ENCODE data around the gene OGFOD1. TPM values are rescaled to one million over a fixed set of nuclear protein-coding genes. Genes with fewer than 3 reads are reported as not detected.

OGFOD1 gene
- total RNA-seq, 1 donor from 2014 or later = 55.4 TPM

DNA sequence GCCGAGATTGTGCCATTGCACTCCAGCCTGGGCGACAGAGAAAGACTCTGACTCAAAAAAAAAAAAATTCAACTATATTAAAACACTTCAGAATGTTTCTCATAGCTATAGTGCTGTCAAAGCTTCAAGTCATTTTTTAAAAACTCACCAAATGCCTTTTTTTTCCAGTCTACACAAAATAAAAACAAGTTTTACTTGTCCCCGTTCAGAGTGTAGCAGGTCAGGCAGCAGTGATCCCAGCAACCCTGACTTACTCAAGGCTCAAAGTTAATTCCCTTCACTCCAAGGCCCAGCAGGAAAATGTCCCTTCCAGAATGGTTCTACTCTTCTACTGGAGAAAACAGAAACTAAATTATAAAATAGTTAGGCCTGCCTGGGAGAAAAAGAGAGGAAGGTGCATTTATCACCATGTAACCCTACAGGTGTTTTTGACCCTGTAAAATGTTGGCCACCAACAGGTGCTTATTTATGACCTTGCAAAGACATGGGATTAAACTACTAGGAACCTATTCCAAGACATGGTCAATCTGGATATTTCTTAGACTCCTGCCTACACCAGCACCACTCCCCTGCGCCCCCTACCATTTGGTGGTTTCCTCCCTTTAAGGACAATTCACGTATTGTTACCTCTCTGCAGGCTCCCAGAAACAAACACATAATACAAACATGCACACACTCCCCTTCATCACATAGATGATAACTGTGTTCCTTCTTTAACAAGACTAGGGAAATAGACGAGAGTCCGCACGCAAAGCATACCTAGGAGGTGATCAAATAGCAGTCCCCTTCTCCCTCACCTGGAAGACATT is 31.4 kb upstream of the OGFOD1 start:
- TF ChIP-seq CTCF (conservative IDR thresholded peaks at IDR 0.05) = no peak
- no peak for DNase-seq (ENCODE audit: low read depth, low spot score)
- no peaks in the 10 kb centered on the region for H3K27me3 Mint-ChIP-seq (ENCODE audit: low read depth)
- no peak overlapping the region for H3K27ac Mint-ChIP-seq (ENCODE audit: unreplicated experiment)
- no peaks in the 10 kb centered on the region for H3K9me3 Mint-ChIP-seq
- peak overlapping the region; percentile 67 for H3K4me3 Mint-ChIP-seq
- H3K36me3 Mint-ChIP-seq (ENCODE audit: low read depth) = no peaks in the 10 kb centered on the region
- H3K4me1 Mint-ChIP-seq = peaks cover 50% of the 10 kb centered on the region

- Mint-ChIP-seq H3K9me3 (no peaks in the 10 kb centered on the region), H3K36me3 (ENCODE audit: low read depth) (no peaks in the 10 kb centered on the region), H3K27ac (ENCODE audit: unreplicated experiment) (no peak overlapping the region), H3K4me1 (peaks cover 45% of the 10 kb centered on the region), H3K27me3 (ENCODE audit: low read depth) (no peaks in the 10 kb centered on the region), H3K4me3 (peak overlapping the region; percentile 67)
- TF ChIP-seq CTCF (conservative IDR thresholded peaks at IDR 0.05) = no peak
- DNase-seq (ENCODE audit: low read depth, low spot score) = no peak
Measured at GRCh38 chr16:56420613-56421012, 30.7 kb upstream of the OGFOD1 start.

DNA sequence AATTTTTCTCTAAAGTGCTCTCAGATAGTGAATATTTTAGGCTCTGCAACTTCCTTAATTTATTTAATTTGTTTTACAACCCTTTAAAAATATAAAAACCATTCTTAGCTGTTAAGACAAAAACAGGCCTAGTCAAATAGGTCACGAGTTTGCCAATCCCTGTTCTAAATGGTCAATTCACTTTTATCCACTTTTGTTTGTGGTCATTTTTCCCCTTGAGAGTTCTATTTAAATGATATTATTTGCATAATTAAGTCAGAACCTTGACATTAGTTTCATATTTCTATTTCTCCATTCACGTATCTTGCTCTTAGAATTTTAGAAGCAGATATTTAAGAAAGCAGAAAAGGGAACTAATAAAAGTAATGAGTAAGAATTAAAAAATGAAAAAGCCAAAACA is 30.0 kb upstream of the OGFOD1 start:
- DNase-seq (ENCODE audit: low read depth, low spot score) = no peak
- Mint-ChIP-seq H3K9me3 (no peaks in the 10 kb centered on the region), H3K27ac (ENCODE audit: unreplicated experiment) (no peak overlapping the region), H3K4me3 (peak overlapping the region; percentile 34), H3K27me3 (ENCODE audit: low read depth) (no peaks in the 10 kb centered on the region), H3K36me3 (ENCODE audit: low read depth) (no peaks in the 10 kb centered on the region), H3K4me1 (peaks cover 45% of the 10 kb centered on the region)
- TF ChIP-seq CTCF (conservative IDR thresholded peaks at IDR 0.05) = no peak

- H3K27me3 Mint-ChIP-seq (ENCODE audit: low read depth) = no peaks in the 10 kb centered on the region
- peak overlapping the region; percentile 54 for H3K4me3 Mint-ChIP-seq
- H3K9me3 Mint-ChIP-seq = no peaks in the 10 kb centered on the region
- H3K4me1 Mint-ChIP-seq = peaks cover 45% of the 10 kb centered on the region
- H3K36me3 Mint-ChIP-seq (ENCODE audit: low read depth) = no peaks in the 10 kb centered on the region
- TF ChIP-seq CTCF (conservative IDR thresholded peaks at IDR 0.05) = no peak
- no peak overlapping the region for H3K27ac Mint-ChIP-seq (ENCODE audit: unreplicated experiment)
- no peak for DNase-seq (ENCODE audit: low read depth, low spot score)
Measured at GRCh38 chr16:56421976-56422669, 29.2 kb upstream of the OGFOD1 start.

- H3K27me3 Mint-ChIP-seq (ENCODE audit: low read depth) = no peaks in the 10 kb centered on the region
- H3K4me1 Mint-ChIP-seq = peaks cover 45% of the 10 kb centered on the region
- no peak for DNase-seq (ENCODE audit: low read depth, low spot score)
- H3K9me3 Mint-ChIP-seq = no peaks in the 10 kb centered on the region
- no peaks in the 10 kb centered on the region for H3K36me3 Mint-ChIP-seq (ENCODE audit: low read depth)
- H3K4me3 Mint-ChIP-seq = peak overlapping the region; percentile 62
- no peak overlapping the region for H3K27ac Mint-ChIP-seq (ENCODE audit: unreplicated experiment)
- no peak for TF ChIP-seq CTCF (conservative IDR thresholded peaks at IDR 0.05)
Measured at GRCh38 chr16:56422896-56423441, 28.4 kb upstream of the OGFOD1 start.
